HG03469 (cell line): ENCODE measurements around the gene PHC2.
A peak's percentile ranks its signal among the peaks of the same experiment; 100 is the strongest.

Source experiments
- ATAC-seq: cut with Tn5 transposase; IDR thresholded peaks from one replicate; pipeline ENCODE4 v1.9.1; 2021; ENCODE audit warnings: mild to moderate bottlenecking, moderate library complexity, moderate number of reproducible peaks; ENCODE audit not compliant: unreplicated experiment

PHC2 gene

DNA sequence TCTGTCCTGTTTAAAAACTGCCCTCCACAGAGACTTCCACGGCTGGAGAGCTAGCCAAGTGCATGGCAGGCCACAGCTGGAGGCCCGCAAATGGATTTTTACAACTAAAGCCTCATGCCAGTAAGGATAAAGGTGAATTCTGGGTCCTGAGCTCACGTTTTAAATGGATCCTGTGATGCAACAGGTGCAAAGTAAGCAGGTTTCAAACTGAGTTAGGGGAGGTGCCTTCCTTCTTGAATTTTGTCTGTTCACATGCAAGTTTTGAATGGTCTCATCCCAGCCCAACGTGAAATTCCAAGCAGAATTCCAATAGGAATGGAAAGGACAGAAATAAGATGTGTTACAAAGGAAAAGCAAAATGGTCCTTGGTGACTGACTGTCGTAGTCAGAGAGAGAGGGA is 73.8 kb downstream of the PHC2 start:
- no peak for ATAC-seq

DNA sequence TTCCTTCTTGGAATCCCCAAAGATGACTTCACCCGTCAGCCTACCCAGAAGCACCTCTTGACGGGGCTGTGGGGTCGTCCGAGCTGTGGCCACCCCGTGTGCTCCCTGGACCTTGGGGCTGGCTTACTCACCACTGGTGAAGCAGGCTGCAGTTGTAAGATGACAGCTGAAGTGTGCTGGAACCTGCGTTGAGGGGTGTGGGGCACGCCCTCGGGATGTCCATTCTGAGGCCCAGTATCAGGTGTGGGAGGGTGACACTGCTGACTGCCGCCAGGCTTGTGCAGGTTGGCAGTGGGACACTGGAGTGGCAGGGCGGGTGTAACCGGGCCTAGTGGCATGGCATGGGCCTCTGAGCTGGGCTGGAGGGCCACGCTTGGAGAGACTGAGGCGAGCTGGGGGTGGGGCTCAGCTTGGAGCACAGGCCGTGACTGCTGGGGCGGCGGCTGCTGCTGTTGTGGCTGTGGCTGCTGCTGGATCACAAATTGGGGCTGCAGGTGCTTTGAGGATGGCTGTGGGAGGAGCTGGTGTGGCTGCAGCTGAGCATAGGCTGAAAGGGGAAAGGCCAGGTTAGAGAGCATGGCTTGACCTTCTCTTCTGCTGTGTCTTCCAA is 76.1 kb downstream of the PHC2 start:
- no peak for ATAC-seq

DNA sequence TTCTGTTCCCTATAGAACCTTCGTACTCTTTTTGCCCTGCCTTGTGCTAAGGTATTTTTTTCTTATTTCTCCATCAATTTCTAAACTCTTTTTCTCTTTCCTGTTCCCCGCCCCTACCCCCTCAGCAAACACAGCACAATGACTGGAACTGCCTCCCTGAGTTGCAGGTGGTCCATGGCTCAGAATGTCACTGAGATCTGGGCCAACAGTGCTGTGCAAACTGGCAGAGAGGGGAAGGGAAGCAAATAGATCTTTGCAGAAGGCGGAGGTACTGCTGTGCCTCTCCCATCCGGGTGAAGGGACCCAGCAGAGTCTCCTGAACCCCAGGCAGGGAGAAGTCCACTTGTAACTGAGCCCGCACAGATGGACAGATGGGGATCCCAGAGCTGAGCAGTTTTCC is 77.4 kb downstream of the PHC2 start:
- ATAC-seq: no peak

DNA sequence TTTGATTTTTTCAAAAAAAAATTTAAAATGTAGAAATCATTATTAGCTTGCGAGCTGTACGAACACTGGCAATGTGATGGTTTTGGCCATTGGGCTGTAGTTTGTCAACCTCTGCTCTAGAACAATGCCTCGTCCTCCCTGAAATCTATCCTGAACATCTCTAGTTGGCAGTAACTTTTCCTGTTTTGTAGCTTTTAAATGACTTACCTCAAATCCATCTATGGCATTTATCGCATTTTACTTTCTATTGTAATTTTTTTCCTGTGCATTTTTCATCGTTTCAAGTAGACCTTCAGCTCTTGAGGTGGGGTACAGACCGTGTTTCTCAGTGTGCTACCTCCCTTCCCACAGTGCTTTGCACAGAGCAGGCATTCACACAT is 79.6 kb downstream of the PHC2 start:
- ATAC-seq: no peak

DNA sequence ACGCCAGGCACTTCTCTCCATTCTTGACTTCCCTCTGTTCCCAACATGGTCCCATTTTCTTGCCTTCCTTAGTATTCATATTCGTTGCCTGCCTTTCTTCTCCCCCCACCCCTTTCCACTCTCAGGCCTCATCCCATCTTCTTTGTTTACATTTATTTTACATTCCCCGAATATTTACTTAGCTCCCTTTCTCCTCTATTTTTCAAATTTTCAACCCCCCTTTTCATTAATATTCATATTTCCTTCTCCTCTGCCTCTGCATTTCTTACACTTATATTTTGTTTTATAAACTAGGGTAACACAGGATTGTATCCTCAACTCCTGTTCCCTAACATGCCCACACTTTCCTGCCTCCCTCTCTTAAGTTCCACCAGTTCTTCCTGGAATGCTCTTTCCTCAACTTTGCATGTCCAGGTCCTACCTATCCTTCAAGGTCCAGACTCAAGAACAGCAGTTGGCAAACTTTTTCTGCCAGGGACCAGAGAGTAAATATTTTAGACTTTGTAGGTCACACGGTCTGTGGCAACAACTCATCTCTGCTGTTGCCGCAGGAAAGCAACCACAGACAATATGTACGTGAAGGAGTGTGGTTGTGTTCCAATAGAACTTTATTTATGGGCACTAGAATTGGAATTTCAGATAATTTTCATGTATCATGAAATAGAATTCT is 80.1 kb downstream of the PHC2 start:
- ATAC-seq: no peak

DNA sequence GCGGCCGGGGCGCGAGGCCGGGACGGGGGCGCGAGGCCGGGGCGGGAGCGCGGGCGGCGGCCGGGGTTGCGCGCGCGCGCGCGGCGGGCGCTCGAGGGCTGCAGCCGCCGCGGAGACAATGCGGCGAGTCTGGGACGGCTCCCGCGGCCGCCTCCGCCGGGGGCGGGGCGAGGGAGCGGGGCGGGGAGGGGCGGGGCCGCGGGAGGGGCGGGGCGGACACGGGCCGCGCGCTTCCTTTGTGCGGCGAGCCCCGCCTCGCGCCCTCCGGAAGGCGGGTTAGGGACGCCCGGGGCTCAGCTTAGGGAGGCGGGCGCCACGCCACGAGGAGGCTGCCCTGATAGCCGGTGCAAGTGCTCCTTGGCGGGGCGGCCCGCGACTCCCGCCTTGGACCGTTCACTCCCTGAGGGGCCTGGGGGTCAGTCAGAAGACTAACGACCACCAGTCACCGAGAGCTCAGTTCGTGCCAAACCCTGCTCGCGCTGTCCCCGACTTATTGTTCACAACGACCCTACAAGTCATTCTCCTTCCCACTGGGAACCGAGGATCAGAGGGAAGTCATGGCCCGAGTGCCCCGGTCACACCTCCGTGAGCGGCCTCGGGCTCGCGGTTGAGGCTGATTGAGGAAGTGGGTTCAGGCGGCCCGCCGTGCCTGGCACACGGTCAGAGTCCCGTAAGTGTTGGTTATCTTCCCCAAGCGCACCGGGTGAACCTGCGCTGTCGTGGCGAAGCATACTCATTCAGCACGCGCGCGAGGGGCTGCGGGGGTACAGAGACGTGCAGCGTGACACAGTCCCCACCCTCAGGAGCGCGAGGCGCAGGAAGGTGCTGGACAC is 80.9 kb downstream of the PHC2 start:
- peak; percentile 45 for ATAC-seq

DNA sequence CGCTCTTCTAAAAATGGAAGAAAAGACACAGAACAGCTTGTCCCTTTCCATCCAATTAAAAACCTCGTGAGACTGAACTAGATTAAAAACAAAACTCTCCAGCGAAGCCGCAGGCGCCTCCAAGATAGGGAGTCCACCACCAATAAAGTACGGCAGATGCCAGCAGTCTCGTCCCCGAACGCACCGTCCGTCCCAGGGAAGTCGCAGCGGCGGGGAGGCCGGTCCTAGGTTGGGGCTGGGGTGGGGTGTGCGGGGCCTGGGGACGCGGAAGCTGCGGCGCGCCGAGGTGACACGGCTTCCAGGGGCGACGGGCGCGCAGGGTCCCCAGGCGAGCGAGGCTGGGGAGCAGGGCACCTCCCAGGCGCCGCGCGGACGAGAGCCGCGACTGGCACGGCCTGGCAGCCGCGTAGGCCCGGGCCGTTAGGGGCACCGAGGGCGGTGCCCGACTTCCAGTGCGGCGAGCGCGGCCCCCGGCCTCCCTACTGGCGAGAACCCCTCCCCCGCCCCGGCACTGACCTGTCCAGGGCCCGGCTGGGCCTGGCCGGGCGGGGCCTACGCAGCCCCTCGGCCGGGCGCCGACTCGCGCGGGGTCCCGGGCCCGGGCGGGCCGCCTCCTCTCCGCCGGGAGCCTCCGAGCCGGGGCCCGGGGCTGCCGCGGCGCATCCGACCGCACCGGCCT is 81.7 kb downstream of the PHC2 start:
- peak; percentile 19 for ATAC-seq

DNA sequence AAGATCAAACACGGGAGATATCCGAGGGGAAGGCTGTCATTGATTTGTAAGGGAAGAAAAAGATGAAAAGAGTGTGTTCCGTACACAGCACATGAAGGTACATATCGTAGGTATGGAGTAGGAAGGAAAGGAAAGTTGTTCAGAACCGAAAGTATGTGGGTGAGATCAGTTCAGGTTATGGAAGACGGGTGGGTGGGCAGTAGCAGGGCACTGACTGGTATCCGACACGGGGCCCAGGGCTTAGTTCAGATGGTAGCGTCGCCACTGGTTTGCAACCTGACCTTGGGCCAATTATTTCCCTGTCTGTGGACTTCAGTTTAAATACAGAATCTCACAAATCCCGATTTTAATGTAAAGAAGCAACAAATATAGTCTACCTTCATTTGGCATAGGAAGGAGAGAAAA is 82.2 kb downstream of the PHC2 start:
- no peak for ATAC-seq

DNA sequence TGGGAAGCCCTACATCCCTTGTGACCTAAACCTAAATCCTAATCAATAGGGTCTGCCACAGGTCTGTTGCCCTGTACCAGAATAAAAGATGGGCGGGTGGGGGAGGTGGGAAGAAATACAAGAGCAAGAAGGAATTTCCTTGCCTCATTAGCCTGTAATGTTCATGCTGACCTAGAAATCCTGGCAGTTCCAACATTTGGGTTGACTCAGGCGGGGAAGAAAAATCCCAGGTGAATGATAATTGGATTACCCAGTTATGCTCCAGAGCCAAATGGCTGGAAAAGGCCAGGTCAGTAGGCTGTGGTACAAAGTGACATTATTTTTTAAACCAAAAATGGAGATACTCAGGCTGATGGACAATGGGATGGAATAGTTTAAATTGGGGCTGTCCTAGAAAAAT is 82.7 kb downstream of the PHC2 start:
- ATAC-seq: no peak

DNA sequence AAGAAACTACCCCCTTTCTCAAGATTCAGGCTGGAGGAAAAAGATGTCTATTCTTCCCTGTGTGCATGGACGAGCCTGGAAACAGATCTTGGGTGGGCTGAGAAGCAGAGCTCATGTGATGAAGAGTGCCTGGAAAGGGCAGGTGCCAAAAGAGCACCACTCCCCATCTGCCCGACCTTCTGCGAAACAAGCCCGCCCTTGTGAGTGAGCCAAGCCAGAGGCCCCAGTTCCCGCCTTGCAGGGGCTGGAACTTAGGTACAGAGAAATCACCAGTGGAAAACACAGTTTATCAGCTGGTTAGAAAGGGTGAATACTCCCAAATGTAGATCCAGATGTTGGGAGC is 83.3 kb downstream of the PHC2 start:
- ATAC-seq: no peak

DNA sequence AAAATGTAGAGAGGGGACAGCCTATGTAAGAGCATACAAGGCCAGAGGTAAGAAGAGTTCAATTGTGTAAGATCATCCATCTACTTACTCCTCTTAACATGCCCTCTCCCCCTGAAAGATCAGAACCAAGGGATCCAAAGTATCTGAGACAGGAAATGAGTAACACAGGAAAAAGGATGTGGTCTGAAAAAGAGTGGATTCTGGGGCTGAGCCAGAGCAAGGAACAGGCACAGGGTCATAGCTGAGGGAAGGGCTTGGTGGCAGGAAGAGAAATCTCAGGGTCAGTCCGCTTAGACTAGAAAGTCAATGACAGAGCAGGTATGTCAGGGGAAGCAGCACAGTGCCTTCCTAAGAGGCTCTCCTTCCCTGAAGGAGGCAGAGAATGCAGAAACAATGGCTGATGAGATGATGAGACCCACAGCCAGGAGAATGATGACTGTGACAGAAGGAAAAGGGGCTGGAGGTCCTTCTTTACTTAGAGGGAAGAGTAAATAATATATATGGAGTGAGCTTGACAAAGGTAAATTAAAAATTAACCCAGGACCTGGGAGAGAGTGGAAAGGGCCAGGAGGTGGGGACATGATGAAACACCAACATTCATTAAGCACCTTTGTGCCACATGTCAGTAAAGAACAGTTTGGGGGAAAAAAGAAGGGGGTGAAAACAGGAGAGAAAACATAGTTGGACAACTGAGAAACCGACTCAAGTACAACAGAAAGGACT is 83.8 kb downstream of the PHC2 start:
- ATAC-seq: no peak

DNA sequence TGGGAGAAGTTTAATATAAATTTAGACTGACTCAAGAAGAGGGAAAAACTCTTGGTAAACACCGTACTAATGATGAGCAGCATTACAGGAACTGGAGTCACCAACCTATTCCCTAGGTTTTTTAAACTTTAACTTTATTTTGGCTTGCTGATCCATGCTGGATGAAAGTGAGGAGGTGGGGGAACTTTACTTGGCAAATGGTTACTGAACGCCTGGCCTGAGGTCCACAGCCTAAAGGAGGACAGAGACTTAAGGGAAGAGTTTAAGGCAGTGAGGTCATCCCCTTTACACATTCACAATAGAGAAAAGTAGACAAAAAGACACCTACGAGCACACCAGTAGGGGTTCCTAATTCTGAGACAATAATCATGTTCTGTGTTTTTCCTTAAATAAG is 84.4 kb downstream of the PHC2 start:
- ATAC-seq: no peak

DNA sequence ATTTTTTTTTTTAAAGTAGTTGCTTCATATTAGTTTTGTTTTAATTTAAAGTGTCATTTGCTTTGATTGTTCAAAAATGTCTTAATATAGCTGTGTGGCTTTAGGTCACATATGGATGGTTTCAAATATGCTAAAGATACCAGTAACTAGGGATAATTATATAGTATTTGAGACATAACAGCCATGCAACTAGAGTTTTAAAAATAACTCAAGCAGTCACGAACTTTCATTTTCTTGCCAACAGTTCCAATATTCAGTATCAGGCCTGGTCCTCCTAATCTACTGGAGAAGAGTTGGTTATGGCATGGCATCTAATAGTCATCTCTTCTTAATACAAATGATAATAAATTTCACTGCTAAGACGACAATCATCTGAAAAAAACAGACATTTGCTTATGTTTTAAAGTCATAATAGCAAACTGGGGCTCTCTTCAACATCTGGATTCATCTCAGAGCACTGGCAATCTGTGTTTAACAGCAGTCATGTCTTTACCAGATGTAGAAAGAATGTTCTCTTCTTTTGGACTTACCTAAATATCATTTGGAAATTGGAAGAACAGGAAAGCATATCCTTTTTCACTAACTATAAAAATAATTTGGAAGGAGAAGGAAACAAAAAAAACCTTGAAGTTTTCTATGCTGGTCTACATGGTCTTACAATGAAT is 85.9 kb downstream of the PHC2 start:
- ATAC-seq: no peak

DNA sequence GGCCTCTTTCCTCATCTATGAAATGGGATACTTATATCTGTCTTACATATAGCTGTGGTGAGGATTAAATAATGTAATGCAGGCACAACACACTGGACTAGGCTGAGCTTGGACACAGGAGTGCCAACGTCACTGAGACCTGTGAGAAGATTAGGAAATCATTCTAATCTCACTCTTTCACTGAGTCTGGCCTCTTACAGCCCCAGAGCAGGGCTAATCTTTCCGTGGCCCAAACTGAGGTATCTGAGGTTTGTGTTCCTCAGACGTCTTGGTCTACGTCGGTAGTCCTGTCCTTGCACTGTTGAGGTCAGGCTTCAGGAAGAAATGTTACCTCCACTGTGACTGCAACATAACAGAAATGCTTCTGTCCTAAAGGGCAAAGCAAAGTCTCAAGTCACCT is 87.4 kb downstream of the PHC2 start:
- ATAC-seq: no peak

DNA sequence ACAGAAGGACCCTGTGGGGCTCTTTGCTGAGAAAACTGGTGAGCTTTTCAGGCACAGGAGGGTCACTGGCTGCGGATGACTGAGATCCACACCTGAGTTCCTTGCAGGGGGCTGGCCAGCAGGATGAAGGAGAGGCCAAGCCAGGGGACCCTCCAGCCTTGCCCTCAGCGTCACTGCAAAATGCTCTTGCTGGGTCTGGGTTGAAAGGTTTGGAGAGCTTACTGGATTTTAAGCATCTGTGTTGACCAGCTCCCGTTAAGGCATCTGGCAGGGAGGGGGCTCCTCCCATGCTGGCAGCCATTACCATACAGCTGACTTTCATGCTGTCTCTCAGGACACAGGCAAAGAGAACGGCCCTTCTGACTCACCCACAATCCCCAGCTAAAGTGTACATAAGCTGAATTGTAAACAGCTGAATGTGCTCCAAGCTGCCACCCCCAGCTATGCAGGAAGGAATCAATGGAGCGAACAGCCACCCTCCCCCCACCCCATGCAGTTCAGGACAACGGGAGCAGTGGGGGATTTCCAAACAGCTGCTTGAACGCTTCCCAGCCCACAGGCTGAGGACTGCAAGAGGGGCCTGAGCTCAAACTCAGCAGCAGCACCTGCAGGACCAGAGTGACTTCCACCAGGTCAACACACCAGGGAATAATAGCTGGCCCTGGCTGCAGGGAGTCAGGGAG is 88.7 kb downstream of the PHC2 start:
- no peak for ATAC-seq

DNA sequence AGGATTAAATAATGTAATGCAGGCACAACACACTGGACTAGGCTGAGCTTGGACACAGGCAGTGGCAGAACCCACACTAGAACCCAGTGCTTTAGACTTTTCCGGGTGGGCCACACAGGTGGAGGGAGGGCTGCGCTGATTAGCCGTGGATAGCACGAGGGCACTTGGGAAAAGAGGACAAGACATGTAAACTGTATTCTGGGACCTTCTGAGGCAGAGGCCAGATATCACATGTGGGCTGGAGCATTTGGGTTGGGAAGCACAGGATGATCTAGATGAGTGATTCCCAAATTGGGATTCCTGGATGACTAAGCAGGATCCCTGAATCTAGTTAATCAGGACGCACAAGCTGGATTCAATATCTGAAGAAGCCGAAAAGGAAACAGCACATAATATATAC is 89.7 kb downstream of the PHC2 start:
- no peak for ATAC-seq

DNA sequence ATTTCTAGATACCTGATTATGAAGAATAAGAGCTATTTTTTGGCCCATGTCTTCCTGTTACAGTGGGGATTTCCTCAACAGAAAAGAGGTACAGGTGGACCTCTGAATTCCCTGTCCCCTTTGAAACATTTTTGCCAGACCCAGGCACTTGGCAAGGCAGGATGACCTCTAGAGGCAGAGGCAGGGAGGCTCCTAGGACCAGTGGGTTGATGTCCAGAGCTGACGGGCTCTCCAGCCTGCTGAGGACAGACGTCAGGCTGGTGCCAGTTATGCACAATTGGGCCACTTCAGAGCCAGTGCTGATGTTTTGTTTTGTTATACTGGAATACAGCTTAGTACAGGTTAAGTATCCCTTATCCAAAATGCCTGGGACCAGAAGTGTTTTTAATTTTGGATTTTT is 91.5 kb downstream of the PHC2 start:
- no peak for ATAC-seq

DNA sequence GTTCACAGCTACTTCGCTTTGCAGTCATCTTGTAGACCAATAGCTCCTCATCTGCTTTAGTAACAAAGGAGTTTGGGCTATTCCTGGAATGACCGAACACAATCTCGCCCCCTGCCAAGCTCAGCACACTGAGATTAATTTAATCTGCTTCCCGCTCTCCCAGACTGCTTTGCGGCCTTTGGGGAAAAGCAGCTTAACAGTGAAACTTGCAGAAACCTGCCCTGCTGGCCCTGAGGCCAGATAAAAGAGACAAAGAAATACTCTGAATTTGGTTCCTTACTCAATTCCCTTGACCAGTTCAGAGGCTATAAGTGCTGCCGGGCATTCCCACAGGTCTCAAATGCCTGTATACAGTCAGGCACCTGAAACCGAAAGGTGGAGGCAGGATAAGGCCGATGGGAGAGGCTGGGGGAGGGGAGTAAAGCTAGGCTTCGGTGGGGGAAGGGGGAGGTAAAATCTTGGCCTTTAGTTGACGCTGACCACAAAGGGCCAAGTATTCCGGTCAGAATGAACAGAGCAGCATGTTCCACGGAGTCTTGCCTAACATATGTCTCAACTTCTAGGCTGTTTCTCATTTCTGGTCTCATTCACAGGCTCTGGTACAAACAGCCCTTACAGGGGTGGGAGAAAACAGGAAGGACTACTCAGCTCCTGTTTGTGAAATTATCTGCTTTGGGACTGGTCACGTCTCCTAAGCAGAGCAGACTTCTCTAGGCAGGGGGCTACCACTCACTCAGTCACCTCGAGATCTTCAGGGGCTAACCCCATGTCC is 92.3 kb downstream of the PHC2 start:
- no peak for ATAC-seq

DNA sequence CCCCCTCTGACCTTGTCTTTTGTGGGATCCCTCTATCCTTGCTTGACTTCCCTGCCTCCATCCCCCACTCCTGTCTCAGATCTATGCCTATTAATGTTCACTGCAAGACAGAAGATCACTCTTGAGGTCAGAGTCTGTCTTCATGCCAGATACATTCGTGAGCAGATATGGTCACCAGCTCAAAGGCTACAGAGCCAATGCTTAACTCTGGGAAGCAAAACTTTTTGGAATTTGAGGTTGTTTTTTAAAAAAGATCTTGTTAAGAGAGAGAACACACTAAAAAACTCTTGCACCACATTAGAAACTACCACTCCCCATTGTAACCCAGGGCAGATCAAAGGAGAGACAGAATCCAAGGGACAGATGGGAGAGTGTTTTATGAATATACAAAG is 92.9 kb downstream of the PHC2 start:
- no peak for ATAC-seq
